ENCODE results near the gene SERPINA6.
"Not testable (repeated sequence)": the region's sequence is repeated elsewhere in the genome, so short reads cannot be mapped to it uniquely, and the experiment has no call there.

Gene SERPINA6

GRCh38 chr14:94322648-94323570 lies at the start of gene SERPINA6:
TSS of gene SERPINA6 (minus strand) at chr14:94323336. CDS start at chr14:94314648, 8,688 bp downstream.
- DNase-seq (ENCODE audit: low spot score) = no peak
- TF ChIP-seq CTCF (IDR thresholded peaks at IDR 0.05; ENCODE audit: extremely low read depth, missing control alignments) = no peak

- TF ChIP-seq CTCF (IDR thresholded peaks at IDR 0.05; ENCODE audit: extremely low read depth, missing control alignments) = no peak
- DNase-seq (ENCODE audit: low spot score) = no peak
Observed at GRCh38 chr14:94372021-94372605, 49.0 kb upstream of the SERPINA6 start.

- DNase-seq (ENCODE audit: low spot score) = no peak
- TF ChIP-seq CTCF (IDR thresholded peaks at IDR 0.05; ENCODE audit: extremely low read depth, missing control alignments) = no peak
Observed at GRCh38 chr14:94370524-94370910, 47.4 kb upstream of the SERPINA6 start.

GRCh38 chr14:94369766-94370523 lies 46.8 kb upstream of the SERPINA6 start:
- DNase-seq (ENCODE audit: low spot score) = not testable (repeated sequence)

- TF ChIP-seq CTCF (IDR thresholded peaks at IDR 0.05; ENCODE audit: extremely low read depth, missing control alignments) = no peak
- DNase-seq (ENCODE audit: low spot score) = no peak
Observed at GRCh38 chr14:94368956-94369355, 45.8 kb upstream of the SERPINA6 start.

GRCh38 chr14:94368243-94368590 lies 45.1 kb upstream of the SERPINA6 start:
- no peak for TF ChIP-seq CTCF (IDR thresholded peaks at IDR 0.05; ENCODE audit: extremely low read depth, missing control alignments)
- no peak for DNase-seq (ENCODE audit: low spot score)

GRCh38 chr14:94367347-94368242 lies 44.5 kb upstream of the SERPINA6 start:
- no peak for TF ChIP-seq CTCF (IDR thresholded peaks at IDR 0.05; ENCODE audit: extremely low read depth, missing control alignments)
- DNase-seq (ENCODE audit: low spot score) = no peak

Measured in GM20000 (cell line).